NCI-H2029 treated with DMSO at 0.1 percent for 48 hours (cell line): Measurements from ENCODE around the gene FAM153A.
"Not testable (repeated sequence)": the region's sequence is repeated elsewhere in the genome, so short reads cannot be mapped to it uniquely, and the experiment has no call there.

Source experiments
- DNase-seq: peaks from one replicate; lab custom pipeline; 2025; lab: John Stamatoyannopoulos, UW

FAM153A gene

DNA sequence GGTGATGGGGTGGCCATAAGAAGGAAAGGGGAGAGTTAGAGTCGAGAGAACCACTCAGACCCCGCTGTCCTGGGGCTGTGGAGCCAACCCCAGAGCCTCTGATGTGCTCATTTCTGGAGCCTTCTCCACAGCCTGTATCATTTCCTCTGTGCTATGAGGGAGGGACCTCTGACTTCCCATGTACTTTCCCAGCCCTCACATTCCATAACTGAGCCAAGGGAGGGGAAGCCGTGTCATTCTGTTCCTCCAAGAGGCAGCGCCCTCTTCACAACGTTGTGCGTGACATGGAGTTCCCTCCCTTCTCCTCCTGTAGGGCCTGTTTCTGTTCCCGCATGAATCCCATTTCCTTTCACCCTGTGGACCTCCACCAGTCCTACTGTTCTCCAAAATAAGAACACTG, 57.8 kb downstream of the FAM153A start:
- not testable (repeated sequence) for DNase-seq

GRCh38 chr5:177723831-177724485, 58.7 kb downstream of the FAM153A start:
- not testable (repeated sequence) for DNase-seq

DNA sequence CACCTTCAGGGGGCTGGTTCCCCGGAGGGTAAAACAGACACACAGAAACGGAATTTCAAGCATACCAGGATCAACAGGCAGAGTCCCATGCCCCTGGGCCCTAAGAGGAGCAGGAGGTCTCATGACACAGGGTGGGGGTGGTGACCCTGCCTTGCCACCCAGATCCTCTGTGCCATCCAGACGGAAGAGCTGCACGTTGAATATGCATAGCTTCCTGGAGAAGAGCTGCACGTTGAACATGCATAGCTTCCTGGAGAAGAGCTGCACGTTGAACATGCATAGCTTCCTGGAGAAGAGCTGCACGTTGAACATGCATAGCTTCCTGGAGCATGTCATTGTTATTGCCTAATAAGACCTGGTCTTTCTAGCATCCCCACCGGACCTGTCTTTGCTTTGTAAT, 59.9 kb downstream of the FAM153A start:
- DNase-seq = not testable (repeated sequence)

DNA sequence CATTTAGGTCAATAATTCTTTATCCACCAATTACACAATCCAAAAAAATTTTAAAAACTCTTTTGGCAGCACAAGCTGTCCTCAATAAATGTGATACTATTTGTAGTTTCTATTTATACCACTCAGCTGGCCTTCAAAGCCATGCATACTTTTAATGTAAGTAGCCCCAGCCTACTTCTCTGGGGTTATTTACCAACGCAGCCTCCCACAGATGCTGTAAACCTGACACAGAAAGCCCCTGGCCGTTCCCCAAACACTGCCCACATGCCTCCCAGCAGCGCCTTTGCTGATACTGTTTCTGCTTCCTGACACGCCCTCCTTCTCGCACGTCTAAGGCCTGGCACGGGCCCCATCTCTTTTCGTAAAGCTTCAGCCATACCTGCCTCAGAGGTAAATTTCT, 62.7 kb downstream of the FAM153A start:
- not testable (repeated sequence) for DNase-seq

DNA sequence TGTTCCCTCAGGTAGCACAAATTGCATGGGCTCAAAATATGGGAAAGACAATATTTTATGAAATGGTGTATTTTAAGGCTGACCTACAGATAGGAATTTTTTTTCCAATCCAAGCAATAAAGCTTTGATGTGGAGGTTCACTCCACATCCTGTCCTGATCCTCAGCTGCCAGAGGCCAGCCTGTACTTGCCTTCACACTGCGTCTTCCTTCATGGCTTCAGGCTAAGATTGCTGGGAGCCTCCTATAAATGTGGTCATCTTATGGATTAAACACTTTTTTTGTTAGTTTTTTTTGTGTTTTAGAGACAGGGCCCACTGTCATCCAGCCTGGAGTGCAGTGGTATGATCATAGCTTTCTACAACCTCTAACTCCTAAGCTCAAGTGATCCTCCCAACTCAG, 67.3 kb downstream of the FAM153A start:
- not testable (repeated sequence) for DNase-seq

GRCh38 chr5:177696100-177696499, 86.6 kb downstream of the FAM153A start:
- DNase-seq = not testable (repeated sequence)

DNA sequence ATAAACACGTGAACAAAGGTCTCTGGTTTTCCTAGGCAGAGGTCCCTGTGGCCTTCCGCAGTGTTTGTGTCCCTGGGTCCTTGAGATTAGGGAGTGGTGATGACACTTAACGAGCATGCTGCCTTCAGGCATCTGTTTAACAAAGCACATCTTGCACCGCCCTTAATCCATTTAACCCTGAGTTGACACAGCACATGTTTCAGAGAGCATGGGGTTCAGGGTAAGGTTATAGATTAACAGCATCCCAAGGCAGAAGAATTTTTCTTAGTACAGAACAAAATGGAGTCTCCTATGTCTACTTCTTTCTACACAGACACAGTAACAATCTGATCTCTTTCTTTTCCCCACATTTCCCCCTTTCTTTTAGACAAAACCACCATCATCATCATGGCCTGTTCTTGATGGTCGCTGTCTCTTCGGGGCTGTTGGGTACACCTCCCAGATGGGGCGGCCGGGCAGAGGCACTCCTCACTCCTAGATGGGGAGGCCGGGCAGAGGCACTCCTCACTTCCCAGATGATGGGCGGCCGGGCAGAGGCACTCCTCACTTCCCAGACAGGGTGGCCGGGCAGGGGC, 87.3 kb downstream of the FAM153A start:
- DNase-seq = not testable (repeated sequence)

DNA sequence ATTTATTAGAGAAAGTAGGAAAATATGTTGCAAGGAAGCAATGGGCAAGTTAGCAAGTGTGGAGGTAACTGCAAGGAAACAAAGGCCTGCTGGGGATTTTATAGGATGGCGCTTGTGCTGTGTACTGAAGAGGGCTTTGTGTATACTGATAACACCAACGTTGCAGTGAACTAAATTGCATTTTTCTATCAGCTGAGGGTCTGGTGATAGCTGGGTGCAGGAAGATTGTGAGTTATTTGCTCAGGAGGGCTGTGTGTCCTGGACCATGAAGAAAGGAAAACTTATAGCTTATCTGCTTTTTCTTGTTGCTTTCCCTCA, 88.2 kb downstream of the FAM153A start:
- DNase-seq = not testable (repeated sequence)

DNA sequence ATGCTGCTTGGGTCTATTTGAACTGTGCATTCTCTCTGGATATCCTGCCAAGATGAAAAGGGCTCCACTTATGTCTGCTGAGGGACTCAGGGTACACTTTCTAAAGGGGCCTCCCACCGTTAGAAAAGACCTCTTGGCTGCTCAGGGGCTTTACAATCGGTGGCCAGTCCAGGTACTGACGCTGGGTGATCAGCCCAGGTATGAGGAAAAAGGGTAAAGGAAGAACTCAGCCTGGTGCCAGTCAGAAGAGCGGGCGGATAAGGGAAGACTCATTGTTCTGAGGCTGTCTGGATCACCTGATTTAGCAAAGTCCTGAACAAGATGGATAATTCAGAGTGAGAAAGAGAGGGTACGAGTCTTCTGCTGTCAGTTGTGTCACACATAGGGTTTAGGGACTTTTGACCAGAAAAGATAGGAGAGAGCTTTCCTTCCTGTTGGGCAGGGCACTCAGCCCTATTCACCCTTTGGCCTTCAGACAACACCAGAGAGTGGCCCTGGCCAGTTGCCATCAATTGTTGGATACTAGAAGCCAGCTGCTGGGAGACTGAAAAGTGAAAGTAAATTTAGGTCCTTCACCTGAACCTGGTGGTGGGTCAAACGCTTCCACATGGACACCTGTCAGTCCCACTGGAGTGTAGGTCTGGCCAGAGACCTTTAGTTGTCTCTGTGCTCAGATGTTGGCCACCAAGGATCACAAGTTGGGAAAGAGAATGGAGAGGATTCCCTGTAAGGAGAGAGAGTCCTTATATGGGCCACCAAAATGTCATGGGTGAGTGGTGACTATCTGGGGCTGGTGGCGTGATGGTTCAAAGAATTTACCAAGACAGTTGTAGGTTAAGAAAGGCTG, 88.8 kb downstream of the FAM153A start:
- DNase-seq = peak; percentile 30

DNA sequence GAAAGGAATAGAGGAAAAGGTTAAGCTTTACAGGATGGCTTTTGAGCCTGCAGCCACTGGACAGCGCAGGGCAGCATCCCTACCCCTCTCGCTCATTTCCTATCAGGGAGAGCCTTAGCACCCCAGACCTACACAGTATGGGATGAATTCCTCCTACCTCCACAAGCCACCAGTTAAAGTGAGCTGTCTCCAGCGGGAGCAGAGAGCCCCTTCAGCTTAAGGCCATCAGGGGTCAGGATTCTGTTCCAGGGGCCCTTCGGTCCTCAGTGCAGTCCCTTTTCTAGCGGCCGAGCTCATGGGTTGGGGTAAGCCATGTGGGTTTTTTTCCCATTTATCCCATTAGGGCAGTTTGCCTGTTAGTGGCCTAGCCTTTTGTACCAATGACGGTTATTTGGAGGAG, 89.7 kb downstream of the FAM153A start:
- DNase-seq = not testable (repeated sequence)

DNA sequence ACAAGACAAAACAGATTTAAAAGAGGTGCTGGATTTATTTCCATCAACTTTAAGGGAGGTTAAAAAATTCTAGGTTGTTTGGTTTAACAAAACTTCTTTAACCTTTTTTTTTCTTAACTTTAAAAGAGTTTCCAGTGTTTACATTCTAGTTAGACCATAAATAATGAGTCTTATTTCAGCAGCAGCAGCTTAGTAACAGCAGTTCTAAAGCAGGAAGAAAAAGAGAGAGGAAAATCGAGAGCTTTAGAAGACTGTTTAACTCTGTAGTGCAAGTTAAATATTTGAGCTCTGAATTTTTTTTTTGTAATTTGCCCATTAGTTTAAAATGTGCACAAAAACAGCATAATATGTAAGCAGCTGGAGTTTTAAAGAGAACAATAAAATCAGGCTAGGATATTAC, 90.2 kb downstream of the FAM153A start:
- DNase-seq = not testable (repeated sequence)

GRCh38 chr5:177689011-177689610, 93.6 kb downstream of the FAM153A start:
- DNase-seq = not testable (repeated sequence)

- not testable (repeated sequence) for DNase-seq
Observed at GRCh38 chr5:177688091-177688490, 94.6 kb downstream of the FAM153A start.

GRCh38 chr5:177681920-177682319, 100.8 kb downstream of the FAM153A start:
- DNase-seq = not testable (repeated sequence)
